WTC11 (cell line): ENCODE results near the gene KIFC3. TPM values are rescaled to one million over a fixed set of nuclear protein-coding genes. Genes with fewer than 3 reads are reported as not detected.
A peak's percentile ranks its signal among the peaks of the same experiment; 100 is the strongest.

ENCODE experiments used
- ATAC-seq: fragments of 200-7000 bp; cut with Tn5 transposase; 2 replicates; pipeline ENCODE4 v1.10.0; 2021; ENCODE audit warnings: mild to moderate bottlenecking, moderate library complexity
- CTCF ChIA-PET: fragments of 300-600 bp; sonication (Branson Sonifier 250); formaldehyde crosslinking; loops from one replicate; lab custom pipeline; 2021; ENCODE audit warnings: antibody characterized with exemption; lab: Charles Lee
- POLR2A ChIA-PET: fragments of 350-600 bp; sonication (Branson Sonifier 250); formaldehyde crosslinking; loops from one replicate; lab custom pipeline; 2021; ENCODE audit warnings: antibody characterized with exemption; lab: Charles Lee
- DNase-seq: peaks from one replicate; pipeline ENCODE4 v3.0.0; 2021; ENCODE audit warnings: low spot score
- H3K27ac Mint-ChIP-seq: 2 replicates; pipeline ENCODE4 v1.8.0; 2021; ENCODE audit warnings: mixed read lengths
- H3K27me3 Mint-ChIP-seq: 2 replicates; pipeline ENCODE4 v1.8.0; 2021; ENCODE audit warnings: low read depth, mild to moderate bottlenecking, moderate library complexity, mixed read lengths
- H3K36me3 Mint-ChIP-seq: 2 replicates; pipeline ENCODE4 v1.8.0; 2021; ENCODE audit warnings: mixed read lengths
- H3K4me1 Mint-ChIP-seq: 2 replicates; pipeline ENCODE4 v1.8.0; 2022; ENCODE audit warnings: mixed read lengths
- H3K4me3 Mint-ChIP-seq: 2 replicates; pipeline ENCODE4 v1.8.0; 2021; ENCODE audit warnings: mild to moderate bottlenecking, moderate library complexity, mixed read lengths
- H3K9me3 Mint-ChIP-seq: 2 replicates; pipeline ENCODE4 v1.8.0; 2021; ENCODE audit warnings: mixed read lengths
- ATF3 ChIP-seq: sonication (generic); formaldehyde crosslinking; conservative IDR thresholded peaks from 2 replicates; pipeline ENCODE4 v1.8.1; 2022; ENCODE audit warnings: mild to moderate bottlenecking, missing genetic modification reagents
- ATF6 ChIP-seq: sonication (generic); formaldehyde crosslinking; IDR thresholded peaks from 2 replicates; pipeline ENCODE4 v1.8.1; 2023; ENCODE audit warnings: mild to moderate bottlenecking, missing genetic modification reagents
- CDX4 ChIP-seq: fragments of 250-450 bp; sonication (Bioruptor Pico); IDR thresholded peaks from 2 replicates; pipeline ENCODE4 v1.9.0; 2021; ENCODE audit warnings: moderate library complexity, mild to moderate bottlenecking, inconsistent platforms, borderline replicate concordance
- CREM ChIP-seq: sonication (generic); formaldehyde crosslinking; IDR thresholded peaks from 2 replicates; pipeline ENCODE4 v1.8.1; 2022; ENCODE audit warnings: mild to moderate bottlenecking, missing genetic modification reagents, moderate library complexity
- E2F5 ChIP-seq: sonication (generic); formaldehyde crosslinking; IDR thresholded peaks from 2 replicates; pipeline ENCODE4 v1.8.1; 2022; ENCODE audit warnings: mild to moderate bottlenecking, moderate library complexity, missing genetic modification reagents
- ELF4 ChIP-seq: sonication (generic); formaldehyde crosslinking; IDR thresholded peaks from 2 replicates; pipeline ENCODE4 v1.8.1; 2022; ENCODE audit warnings: low read depth, mild to moderate bottlenecking, moderate library complexity, missing genetic modification reagents
- ETV6 ChIP-seq: sonication (generic); formaldehyde crosslinking; IDR thresholded peaks from 2 replicates; pipeline ENCODE4 v1.8.1; 2022; ENCODE audit warnings: mild to moderate bottlenecking, missing genetic modification reagents
- FOXJ3 ChIP-seq: sonication (generic); formaldehyde crosslinking; IDR thresholded peaks from 2 replicates; pipeline ENCODE4 v1.9.0; 2021; ENCODE audit warnings: missing genetic modification reagents, mild to moderate bottlenecking, borderline replicate concordance
- HMGXB4 ChIP-seq: sonication (generic); formaldehyde crosslinking; IDR thresholded peaks from 2 replicates; pipeline ENCODE4 v1.8.1; 2023; ENCODE audit warnings: mild to moderate bottlenecking, moderate library complexity, missing genetic modification reagents
- RELA ChIP-seq: sonication (generic); formaldehyde crosslinking; IDR thresholded peaks from 2 replicates; pipeline ENCODE4 v1.8.1; 2022; ENCODE audit warnings: missing genetic modification reagents, mild to moderate bottlenecking, borderline replicate concordance
- SMAD4 ChIP-seq: sonication (generic); formaldehyde crosslinking; IDR thresholded peaks from 2 replicates; pipeline ENCODE4 v1.8.0; 2022; ENCODE audit warnings: mild to moderate bottlenecking, missing genetic modification reagents
- SOX15 ChIP-seq: fragments of 250-450 bp; sonication (Bioruptor Pico); IDR thresholded peaks from 2 replicates; pipeline ENCODE4 v1.9.0; 2021; ENCODE audit warnings: mild to moderate bottlenecking
- TCF7 ChIP-seq: sonication (generic); formaldehyde crosslinking; IDR thresholded peaks from 2 replicates; pipeline ENCODE4 v1.8.0; 2022; ENCODE audit warnings: mild to moderate bottlenecking, low read depth, missing genetic modification reagents, moderate library complexity
- ZNF138 ChIP-seq: sonication (generic); formaldehyde crosslinking; conservative IDR thresholded peaks from 2 replicates; pipeline ENCODE4 v1.8.1; 2022; ENCODE audit warnings: mild to moderate bottlenecking, moderate library complexity, missing genetic modification reagents
- ZNF423 ChIP-seq: fragments of 250-450 bp; sonication (Bioruptor Pico); IDR thresholded peaks from 2 replicates; pipeline ENCODE4 v2.1.2; 2022; ENCODE audit warnings: mild to moderate bottlenecking, moderate library complexity
- ZNF425 ChIP-seq: fragments of 250-450 bp; sonication (Bioruptor Pico); conservative IDR thresholded peaks from 2 replicates; pipeline ENCODE4 v1.9.0; 2021; ENCODE audit warnings: mild to moderate bottlenecking
- total RNA-seq: library from RNA; stranded (reverse); gene quantifications from 3 replicates; pipeline ENCODE4 v1.2.3, GENCODE V29; 2021

Gene KIFC3
- total RNA-seq, 1 experiment from 2014 or later, result 11.6 TPM

GRCh38 chr16:57825298-57826044 lies 23.2 kb upstream of the KIFC3 start:
- DNase-seq, result no peak
- Mint-ChIP-seq H3K9me3 (no peaks in the 10 kb centered on the region), H3K27ac (no peak overlapping the region), H3K4me3 (no peak overlapping the region), H3K27me3 (no peaks in the 10 kb centered on the region)
- POLR2A ChIA-PET, result no interaction called here
- CTCF ChIA-PET, result interaction anchor here (1.4 kb wide), 1 partner anchor 68 kb away, joined by 3 read pairs; no protein-coding TSS in a partner anchor
- TF ChIP-seq FOXJ3 (CRISPR knock-in tag), result no peak
- no peak for TF ChIP-seq ETV6 (CRISPR knock-in tag)
- TF ChIP-seq, all 79 proteins: peak for 0
- peaks cover 19% of the 10 kb centered on the region for H3K4me1 Mint-ChIP-seq
- H3K36me3 Mint-ChIP-seq, result no peaks in the 10 kb centered on the region
- ATAC-seq, result no peak

- ChIA-PET POLR2A (no interaction called here), CTCF (interaction anchor here (1.4 kb wide), 1 partner anchor 67 kb away, joined by 3 read pairs; no protein-coding TSS in a partner anchor)
- peak; percentile 66 for ATAC-seq
- Mint-ChIP-seq H3K27me3 (no peaks in the 10 kb centered on the region), H3K4me3 (no peak overlapping the region), H3K27ac (no peak overlapping the region), H3K9me3 (no peaks in the 10 kb centered on the region), H3K36me3 (no peaks in the 10 kb centered on the region), H3K4me1 (peaks cover 19% of the 10 kb centered on the region)
- DNase-seq, result no peak
- TF ChIP-seq ATF6 (CRISPR knock-in tag) (no peak), ZNF423 (CRISPR knock-in tag) (no peak), ZNF138 (no peak), ELF4 (CRISPR knock-in tag) (no peak), HMGXB4 (no peak), SOX15 (CRISPR knock-in tag) (no peak), TCF7 (CRISPR knock-in tag) (no peak), CDX4 (CRISPR knock-in tag) (no peak), SMAD4 (CRISPR knock-in tag) (no peak), ZNF425 (no peak), ETV6 (CRISPR knock-in tag) (no peak), RELA (CRISPR knock-in tag) (no peak)
Observed at GRCh38 chr16:57824888-57825287, 22.6 kb upstream of the KIFC3 start.

GRCh38 chr16:57823836-57824235 lies 21.5 kb upstream of the KIFC3 start:
- H3K4me3 Mint-ChIP-seq, result no peak overlapping the region
- no peaks in the 10 kb centered on the region for H3K27me3 Mint-ChIP-seq
- TF ChIP-seq ATF3 (CRISPR knock-in tag) (no peak), CREM (CRISPR knock-in tag) (no peak), E2F5 (CRISPR knock-in tag) (no peak)
- no peak overlapping the region for H3K27ac Mint-ChIP-seq
- H3K9me3 Mint-ChIP-seq, result no peaks in the 10 kb centered on the region
- no peaks in the 10 kb centered on the region for H3K36me3 Mint-ChIP-seq
- DNase-seq (no peak), ATAC-seq (no peak)
- CTCF ChIA-PET, result no interaction called here
- peaks cover 19% of the 10 kb centered on the region for H3K4me1 Mint-ChIP-seq
- POLR2A ChIA-PET, result no interaction called here
